Activated CD8-positive, alpha-beta memory T cell treated with anti-CD3 and anti-CD28 coated beads for 4 hours (primary cell): ENCODE data around the gene ZSCAN10.

ENCODE experiments used
- DNase-seq, 2 donors: peaks; one replicate each; pipeline ENCODE4 v3.0.0-alpha.2; 2020; ENCODE audit warnings: low read depth in 2 of 2

Gene ZSCAN10

DNA sequence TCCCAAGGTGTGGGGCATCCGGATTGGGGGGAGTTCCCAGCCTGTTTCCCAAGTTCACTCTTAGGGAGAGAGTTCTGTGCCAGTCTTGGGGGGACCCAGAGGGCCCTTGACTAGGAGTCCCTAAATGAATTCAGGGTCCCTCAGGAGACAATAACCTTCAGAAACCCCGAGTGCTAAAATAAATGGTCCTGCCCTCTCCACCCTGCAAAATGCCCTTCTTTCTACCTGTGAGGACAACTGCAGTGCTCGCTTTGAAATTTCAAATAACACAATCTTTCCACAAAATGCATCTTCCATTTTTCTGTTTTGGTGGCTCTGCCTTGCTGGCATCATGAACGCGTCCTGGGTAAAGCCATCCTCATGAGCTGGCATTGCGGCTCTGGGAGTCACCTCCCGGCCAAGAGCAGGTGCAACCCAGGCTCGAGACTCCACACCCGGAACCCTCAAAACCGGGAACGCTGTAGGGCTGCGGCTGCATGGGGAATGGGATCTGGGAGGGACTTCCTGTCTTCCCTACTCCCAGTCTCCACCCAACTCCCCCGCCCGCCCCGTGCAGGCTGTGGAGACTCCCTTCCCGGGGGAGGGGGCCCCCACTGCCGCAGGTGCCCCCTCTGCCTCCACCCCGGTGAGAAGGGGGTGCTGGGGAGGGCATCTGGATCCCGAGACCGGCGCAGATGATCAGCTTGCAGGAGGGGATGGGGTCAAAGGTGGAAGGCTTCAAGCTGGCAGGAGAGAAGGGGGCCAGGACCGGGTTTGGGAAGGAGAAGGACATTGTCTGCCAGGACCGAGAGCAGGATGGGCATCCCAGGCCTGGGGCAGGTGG, 13.2 kb upstream of the ZSCAN10 start, which contains the start of gene ZNF205:
TSS of gene ZNF205 (plus strand) at position 529 of the 823 bp plus-strand sequence. CDS start 845 bp downstream, outside the sequence.
- DNase-seq = no peak

DNA sequence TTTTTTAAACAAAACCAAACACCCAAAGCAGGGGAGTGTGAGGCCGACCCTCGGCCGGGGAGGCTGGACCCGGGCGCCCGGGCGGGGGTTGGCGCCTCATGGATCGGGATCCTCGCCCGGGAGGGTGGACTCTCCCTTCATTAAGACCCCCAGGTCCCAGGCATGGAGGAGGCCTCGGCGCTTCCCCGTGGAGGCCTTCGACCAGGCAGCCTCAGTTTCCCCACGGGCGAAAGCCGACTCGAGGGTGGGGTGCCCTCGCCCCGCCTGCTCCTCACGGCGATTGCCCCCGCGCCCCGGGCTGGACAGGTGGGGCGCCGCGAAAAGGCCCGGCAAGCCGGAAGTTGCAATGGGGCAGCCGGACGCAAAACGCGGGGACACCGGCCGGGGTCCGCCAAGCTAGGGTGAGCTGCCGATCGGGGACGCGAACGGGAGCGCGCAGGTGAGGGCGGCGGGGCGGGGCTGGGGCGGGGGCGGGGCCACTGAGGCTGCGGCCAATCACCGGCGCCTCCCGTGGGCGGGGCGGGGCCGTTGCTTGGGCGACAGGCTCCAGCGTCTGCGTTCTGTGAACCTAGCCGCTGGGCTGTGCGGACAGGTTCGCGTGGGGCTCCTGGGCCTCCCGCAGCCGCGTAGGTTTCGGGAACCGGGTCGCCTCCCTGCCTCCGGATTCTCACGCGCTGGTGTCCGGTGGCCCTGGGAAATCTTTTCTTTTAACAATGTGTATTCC, 7.3 kb upstream of the ZSCAN10 start:
- peak; percentile 80 to 82 for DNase-seq

DNA sequence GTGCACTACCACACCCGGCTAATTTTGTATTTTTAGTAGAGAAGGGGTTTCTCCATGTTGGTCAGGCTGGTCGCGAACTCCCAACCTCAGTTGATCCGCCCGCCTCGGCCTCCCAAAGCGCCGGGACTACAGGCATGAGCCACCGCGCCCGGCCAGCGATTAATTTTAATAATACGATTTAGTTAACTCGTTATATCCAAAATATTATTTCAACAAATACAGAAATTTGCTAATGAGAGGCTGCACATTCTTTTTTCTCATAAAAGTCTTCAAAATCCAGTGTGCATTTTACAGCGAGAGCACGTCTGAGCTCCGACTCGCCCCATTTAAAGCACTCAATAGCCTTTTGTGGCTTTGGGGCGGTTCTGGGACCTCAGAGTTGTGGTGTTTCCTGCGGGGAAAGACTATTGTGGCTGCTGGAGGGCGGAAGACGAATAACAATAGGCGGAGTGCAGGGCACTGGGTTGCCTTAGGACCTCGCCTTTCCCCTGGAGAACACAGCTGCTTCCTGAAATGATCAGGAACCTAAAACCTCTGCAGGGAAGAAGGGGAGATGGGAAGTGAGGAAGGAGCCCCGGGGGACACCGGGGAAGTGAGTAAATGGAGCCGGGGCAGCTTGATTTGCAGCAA, 2.9 kb upstream of the ZSCAN10 start:
- DNase-seq = no peak

DNA sequence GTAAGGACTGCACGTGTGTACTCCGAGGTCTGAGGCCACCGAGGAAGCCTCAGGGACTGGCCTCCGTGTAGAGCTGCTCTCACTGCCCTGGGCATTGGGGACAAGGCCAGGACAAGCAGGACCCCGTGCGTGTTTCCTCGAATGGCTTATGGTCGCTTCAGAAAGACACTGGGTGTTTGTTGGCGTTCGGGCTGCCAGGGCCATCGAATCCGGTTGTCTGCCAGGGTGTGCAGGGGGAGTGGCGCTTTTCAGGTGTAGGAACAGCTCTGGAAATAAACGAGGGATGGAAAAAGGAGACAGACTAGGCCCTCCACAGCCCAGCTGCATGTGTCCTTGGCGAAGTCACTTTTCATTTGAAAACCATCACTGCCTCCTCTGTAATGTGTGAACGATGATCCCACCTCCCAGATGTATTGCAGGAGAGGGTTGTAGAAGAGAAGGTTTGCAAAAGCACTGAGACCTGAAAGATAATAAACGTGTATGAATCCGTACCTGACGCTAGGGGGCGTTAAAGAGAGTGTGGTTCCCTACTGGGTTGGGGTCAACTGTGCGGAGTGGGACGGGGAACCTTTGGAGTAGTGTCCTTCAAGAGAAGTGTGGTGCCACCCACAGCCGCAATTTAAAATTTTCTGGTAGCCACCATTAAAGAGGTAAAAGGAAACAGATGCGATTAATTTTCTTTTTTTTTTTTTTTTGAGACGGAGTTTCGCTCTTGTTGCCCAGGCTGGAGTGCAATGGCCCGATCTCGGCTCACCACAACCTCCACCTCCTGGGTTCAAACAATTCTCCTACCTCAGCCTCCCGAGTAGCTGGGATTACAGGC, 2.1 kb upstream of the ZSCAN10 start:
- no peak for DNase-seq

DNA sequence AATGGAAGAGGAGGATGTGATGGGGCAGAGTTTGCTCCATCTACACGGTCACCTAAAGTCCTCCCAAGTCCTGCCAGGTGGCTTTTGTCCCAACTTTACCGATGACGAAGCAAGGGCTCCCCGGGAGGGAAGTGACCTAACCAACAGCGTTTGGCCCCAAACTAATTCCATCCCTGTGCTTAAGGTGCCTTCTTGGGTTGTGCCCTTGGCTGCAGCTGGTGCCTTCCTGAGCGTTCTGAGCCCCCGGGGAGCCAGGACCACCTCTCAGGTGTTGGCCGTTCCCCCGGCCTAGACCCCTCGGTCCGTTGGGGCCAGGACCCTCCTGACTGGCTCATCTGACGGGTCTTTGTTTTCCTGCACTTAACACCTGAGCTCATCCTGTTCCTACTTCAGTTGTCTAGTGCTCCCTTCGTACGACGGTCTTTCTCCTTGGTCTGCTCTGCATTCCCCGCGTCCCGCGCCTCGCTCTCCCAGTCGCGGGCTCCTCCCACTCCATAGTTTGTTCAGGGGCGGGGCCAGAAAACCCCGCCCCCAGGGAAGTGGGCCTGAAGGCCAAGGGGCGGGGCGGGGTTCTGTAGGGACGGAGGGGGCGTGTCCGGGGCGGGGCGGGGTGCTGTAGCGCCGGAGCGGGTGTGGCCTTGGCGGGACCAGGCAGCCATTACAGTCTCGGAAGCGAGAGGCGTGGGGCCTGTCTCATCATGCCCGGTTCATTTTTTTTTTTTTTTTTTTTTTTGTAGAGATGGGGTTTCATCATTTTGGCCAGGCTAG, 822 bp upstream of the ZSCAN10 start:
- peak; percentile 81 to 86 for DNase-seq

DNA sequence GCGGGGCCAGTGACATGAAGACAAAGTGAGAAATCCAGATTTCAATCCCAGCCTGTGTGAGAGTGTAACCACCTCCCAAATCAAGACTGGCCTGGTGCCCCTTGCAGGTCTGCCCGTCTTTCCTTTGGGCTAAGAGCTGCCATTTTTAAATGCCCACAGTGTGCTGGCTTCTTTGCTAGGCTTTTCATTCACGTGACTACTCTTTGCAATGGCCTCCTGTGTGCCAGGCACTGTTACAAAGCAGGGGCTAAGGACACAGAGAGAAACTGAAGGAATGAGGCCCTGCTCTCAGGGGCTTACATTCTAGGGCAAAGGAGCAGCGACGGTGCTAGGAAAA, 269 bp upstream of the ZSCAN10 start:
- no peak for DNase-seq

DNA sequence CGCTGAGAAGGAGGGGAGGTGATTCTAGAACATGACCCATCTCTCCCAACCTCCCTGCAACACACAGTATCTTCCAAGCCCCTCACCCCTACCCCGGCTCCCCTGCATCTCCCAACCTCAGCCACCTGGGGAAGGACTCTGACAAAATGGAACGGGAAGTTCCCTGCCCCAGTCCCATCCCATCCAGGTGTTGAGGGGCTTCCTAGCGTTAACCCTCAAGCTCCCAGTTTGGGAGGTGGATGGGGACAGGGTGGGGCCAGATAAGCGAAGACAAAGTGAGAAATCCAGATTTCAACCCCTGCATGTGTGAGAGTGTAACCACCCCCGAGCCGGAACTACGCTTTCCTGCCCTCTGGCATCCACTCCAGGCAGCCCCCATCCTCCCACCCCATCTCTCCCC, 1.8 kb downstream of the ZSCAN10 start:
- no peak for DNase-seq

DNA sequence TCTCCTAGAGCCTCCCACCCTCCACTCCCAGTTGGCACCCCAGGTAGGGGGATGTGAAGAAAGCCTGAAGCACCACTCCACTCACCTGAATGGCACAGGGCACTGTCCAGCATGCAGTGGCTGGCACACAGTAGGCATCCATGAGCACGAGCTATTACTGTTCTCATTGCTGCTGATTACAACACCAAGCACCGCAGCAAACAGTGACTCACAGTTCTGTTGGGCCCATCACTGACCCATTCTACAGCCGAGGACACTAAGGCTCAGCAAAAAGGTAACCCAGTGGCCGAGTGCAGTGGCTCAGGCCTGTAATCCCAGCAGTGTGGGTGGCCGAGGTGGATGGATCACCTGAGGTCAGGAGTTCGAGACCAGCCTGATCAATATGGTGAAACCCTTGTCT, 2.7 kb downstream of the ZSCAN10 start:
- no peak for DNase-seq

DNA sequence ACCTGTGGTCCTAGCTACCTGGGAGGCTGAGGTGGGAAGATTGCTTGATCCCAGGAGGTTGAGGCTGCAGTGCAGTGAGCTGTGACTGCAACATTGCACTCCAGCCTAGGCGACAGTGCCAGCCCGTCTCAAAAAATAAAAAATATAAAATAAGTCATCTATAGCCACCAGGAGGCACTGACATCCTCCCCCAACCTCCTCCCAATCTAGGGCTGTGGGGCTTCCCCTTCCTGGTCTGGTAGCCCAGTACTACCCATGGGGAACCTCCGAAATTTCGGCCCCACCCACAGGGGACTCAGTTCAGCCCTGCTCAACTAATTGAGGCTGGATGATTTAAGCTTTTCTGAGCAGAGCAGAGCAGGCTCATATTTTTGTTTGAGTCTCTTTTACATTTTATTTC, 3.2 kb downstream of the ZSCAN10 start:
- no peak for DNase-seq

DNA sequence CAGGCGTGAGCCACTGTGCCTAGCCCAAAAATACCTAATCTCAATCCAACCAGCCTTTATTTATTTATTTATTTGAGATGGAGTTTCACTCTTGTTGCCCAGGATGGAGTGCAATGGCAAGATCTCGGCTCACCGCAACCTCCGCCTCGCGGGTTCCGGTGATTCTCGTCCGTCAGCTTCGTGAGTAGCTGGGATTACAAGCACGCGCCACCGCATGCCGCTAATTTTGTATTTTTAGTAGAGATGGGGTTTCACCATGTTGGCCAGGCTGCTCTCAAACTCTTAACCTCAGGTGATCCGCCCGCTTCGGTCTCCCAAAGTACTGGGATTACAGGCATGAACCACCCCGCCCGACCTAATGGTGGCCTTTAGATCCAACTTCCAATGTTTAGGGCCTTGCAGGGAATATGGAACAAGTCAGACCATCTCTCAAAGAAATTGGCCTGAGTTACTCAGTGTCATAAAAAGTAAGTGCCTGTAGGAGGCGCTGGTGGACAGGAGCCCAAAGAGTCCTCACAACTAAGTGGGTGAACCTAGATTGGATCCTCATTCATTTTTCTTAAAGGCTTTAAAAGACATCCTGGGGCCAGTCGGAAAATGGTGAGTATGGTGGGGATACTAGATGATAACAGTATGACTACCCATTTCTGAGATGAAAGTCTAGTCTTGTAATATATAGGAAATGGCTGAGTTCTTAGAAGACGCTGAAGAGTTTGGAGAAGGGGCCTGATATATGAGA, 4.6 kb downstream of the ZSCAN10 start:
- DNase-seq = no peak

DNA sequence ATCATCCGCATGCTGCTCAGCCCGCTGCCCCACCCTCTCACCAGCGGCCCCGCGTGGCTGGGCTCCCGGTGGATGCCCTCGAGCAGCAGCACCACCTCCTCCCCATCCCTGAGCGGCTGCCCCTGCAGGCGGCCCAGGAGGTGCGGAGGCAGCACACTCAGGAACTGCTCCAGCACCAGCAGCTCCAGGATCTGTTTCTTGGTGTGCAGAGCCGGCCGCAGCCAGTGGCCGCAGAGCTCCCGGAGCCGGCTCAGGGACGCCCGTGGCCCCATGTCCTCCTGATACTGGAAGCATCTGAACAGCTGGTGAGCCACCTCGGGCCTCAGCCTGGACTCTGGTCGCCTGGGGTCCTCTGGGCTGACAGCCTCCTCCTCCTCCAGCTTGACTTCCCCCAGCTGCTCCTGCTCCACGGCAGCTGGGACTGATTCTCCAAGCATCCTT, 6.6 kb downstream of the ZSCAN10 start:
- no peak for DNase-seq

DNA sequence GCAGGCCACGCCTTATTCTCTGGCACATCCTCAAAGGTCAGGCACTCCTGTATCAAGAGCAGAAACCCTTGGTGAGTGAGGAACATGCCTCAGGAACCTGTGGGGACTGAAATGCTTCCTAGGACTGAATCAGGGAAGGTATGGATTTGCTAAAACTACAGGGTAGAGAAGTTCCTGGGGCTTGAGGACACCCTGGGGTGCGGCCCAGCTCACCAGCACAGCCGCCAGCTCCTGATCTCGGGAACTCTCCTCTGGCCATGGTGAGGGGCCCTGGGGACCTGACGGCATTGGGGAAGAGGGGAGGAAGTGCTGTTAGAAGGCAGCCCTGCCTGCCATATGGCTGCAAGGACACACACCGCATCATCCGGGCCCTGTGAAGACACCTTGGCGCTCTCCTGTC, 7.5 kb downstream of the ZSCAN10 start:
- no peak for DNase-seq

DNA sequence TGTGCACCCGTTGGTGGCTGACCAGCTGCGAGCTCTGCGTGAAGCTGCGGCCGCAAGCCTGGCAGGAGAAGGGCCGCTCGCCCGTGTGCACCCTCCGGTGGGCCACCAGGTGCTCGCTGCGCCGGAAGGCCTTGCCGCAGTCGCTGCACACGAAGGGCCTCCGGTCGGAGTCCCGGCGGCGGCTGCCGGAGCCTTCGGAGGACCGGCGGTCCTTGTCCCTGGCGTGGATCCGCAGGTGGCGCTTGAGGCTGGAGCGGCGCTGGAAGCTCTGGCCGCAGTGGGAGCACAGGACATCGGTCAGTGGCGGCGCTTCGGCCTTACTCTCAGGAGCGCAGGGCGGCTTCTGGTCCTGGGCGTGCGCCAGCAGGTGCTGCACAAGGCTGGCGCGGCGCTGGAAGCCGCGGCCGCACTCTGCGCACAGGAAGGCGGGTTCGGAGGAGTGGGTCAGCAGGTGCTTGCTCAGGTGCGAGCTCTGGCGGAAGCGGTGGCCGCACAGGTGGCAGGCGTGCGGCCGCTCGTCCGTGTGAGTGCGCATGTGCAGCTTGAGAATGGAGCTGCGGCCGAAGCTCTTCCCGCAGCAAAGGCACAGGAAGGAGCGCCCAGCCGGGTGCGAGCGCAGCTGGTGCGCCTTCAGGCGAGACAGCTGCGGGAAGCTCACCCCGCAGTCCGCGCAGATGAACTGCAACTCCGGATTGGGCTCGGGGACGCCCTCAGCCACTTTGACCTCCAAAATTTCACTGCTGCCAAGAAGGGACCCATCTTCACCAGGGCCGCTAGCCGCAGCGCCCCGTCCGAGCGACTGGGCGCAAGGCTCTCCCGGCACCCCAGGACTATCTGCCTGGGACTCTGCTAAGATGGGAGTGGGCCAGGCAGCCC, 9.1 kb downstream of the ZSCAN10 start:
- no peak for DNase-seq

DNA sequence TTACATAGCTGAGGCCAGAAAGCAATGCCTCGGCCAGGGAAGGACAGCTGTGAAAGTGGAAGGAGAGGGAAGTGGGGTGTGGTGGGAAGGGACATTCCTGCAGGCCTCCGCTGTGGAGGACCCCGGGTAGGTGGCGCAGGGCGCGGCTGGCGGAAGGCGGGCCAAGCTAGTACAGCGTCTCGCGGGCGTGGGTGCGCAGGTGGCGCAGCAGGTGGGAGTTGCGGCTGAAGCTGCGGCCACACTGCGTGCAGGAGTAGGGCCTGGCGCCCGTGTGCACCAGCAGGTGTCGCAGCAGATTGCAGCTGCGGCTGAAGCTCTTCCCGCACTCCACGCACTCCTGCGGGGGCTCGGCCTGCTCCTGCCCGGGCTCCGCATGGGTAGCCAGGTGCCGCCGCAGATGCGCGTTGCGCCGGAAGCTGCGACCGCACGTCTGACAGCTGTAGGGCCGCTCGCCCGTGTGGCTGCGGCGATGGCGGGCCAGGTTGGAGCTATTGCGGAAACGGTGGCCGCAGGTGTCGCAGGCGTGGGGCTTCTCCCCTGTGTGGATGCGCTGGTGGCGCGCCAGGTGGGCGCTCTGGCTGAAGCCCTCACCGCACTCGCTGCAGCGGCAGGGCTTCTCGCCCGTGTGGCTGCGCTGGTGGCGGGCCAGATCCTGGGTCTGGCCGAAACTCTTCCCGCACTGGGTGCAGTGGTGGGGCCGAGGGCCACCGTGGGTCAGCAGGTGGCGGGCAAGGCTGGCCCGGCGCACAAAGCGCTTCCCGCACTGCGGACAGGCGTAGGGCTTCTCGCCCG, 10.0 kb downstream of the ZSCAN10 start:
- no peak for DNase-seq

DNA sequence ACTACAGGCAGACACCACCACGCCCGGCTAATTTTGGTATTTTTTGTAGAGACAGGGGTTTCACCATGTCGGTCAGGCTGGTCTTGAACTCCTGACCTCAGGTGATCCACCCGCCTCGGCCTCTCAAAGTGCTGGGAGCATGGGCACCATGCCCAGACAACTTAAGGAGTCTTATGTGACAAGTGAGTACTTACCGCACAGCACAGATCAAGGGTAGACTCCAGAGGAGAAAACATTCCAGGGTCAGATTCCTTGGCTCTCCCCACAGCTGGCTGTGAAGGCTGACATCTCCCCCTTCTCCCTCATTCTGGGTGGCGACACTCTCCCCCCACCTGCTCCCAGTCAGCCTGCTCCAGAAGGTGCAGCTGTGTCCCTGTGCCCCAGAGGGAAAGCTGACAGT, 10.6 kb downstream of the ZSCAN10 start:
- DNase-seq = no peak

DNA sequence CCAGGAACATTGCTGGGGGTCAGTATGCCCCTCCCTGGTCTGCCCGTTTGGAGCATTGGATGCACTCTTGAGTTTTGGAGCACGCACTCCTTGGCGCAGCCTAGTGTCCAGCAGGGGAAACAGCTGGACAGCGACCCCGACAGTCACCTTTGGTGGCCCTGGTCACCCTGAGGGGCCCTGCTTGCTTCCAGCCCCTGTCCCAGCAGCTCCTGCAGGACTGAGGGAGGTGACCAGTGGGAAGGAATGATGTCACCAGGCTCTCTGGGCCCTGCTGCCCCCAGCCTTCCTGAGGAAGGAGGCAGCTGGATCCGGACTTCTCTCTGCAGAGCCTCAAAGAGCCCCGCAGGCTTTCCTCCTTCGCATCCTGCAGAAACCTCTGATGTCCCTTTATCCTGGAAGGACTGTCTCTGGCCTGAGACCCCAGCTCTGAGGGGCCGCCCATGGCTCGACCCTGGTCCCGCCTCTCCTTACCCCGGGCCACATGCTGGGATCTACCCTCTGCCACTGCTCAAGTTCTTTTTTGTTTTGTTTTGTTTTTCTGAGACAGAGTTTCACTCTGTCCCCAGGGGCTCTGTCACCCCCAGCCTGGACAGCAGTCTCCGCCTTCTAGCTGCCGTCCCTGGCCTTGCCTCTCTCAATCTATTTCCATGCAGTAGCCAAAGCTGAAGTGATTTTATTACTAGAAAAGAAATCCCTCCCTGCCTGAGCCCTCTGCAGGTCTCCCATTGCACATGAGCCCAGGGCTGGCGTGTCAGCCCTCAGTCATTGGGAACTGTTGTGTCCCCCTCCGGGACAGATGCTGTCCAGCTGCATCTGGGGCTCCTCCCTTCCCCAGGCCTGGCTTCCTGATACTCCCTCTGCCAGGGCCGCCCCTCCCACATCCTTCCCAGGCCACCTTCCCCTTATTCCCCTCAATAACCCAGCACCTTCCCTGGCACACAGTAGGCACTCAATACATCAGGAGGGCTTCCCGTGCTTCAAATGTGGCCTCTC, 11.6 kb downstream of the ZSCAN10 start:
- no peak for DNase-seq

DNA sequence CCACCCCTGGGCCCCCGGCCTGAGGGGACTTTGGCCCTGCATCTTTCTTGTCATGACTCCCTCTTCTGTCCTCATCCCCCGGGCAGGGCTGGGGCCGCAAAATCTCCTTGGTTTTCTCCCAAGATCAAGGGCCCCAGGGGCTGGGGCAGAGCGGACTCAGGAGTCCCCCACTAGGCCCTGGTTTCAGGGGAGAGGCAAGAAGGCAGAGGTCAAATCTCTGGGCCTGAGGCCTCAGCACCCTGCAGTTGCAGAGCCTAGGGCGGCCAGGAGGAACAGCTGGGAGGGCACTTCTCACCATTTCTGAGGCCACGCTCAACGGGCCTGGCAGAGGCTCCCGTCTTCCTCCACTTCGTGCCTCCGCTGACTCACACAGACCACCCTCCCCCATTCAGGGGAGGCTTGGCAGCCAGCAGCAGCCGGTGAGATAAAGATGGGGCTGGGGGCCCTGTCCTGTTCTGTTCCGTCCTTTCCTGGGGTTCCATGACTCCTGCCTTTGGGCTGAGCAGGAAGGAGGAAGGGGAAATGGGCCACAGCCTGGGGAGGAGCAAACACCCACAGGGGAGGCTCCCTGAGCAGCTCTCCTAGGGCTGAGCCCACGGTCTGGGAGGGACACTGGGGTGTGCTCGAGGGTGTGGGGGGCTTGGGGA, 12.4 kb downstream of the ZSCAN10 start:
- DNase-seq = no peak
